Brain microvascular endothelial cell (primary cell): ENCODE data around the gene OTOG.

ENCODE experiments used
- DNase-seq: peaks from one replicate; pipeline ENCODE4 v3.0.0-alpha.2; 2020
- H3K27ac ChIP-seq: fragments of 250-450 bp; sonication (Bioruptor Pico); 2 replicates; pipeline ENCODE4 v1.5.1; 2020; ENCODE audit warnings: mild to moderate bottlenecking, moderate library complexity
- H3K27me3 ChIP-seq: fragments of 250-450 bp; sonication (Bioruptor Pico); replicated peaks from 2 replicates; pipeline ENCODE4 v1.5.1; 2020; ENCODE audit warnings: mild to moderate bottlenecking
- H3K36me3 ChIP-seq: fragments of 250-450 bp; sonication (Bioruptor Pico); replicated peaks from 2 replicates; pipeline ENCODE4 v1.5.1; 2020; ENCODE audit warnings: mild to moderate bottlenecking
- H3K4me3 ChIP-seq: 2 replicates; pipeline ENCODE4 v1.5.1; 2011; ENCODE audit warnings: low read depth, mild to moderate bottlenecking, control low read depth, low read length, moderate library complexity
- in situ Hi-C: cut with HindIII; loops from 2 replicates; pipeline ENCODE4 v1.10.0; 2017; ENCODE audit warnings: low sequenced_read_pairs, low pct_ligation_motif_present
- TF ChIP-seq, protein P1 (sequence below): IDR thresholded peaks from 2 replicates; pipeline ENCODE4 v1.5.1; 2011; ENCODE audit warnings: low read depth, mild to moderate bottlenecking, moderate library complexity, low read length, control low read depth, inconsistent platforms; ENCODE audit errors: missing control alignments

The OTOG gene

GRCh38 chr11:17637901-17638300, 90.8 kb downstream of the OTOG start:
- in situ Hi-C loops = no loop called here
- Histone ChIP-seq H3K4me3 (no peak overlapping the region), H3K27me3 (no peaks in the 10 kb centered on the region), H3K27ac (no peak overlapping the region), H3K36me3 (no peaks in the 10 kb centered on the region)
- TF ChIP-seq, protein P1, sequence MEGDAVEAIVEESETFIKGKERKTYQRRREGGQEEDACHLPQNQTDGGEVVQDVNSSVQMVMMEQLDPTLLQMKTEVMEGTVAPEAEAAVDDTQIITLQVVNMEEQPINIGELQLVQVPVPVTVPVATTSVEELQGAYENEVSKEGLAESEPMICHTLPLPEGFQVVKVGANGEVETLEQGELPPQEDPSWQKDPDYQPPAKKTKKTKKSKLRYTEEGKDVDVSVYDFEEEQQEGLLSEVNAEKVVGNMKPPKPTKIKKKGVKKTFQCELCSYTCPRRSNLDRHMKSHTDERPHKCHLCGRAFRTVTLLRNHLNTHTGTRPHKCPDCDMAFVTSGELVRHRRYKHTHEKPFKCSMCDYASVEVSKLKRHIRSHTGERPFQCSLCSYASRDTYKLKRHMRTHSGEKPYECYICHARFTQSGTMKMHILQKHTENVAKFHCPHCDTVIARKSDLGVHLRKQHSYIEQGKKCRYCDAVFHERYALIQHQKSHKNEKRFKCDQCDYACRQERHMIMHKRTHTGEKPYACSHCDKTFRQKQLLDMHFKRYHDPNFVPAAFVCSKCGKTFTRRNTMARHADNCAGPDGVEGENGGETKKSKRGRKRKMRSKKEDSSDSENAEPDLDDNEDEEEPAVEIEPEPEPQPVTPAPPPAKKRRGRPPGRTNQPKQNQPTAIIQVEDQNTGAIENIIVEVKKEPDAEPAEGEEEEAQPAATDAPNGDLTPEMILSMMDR = no peak
- no peak for DNase-seq

DNA sequence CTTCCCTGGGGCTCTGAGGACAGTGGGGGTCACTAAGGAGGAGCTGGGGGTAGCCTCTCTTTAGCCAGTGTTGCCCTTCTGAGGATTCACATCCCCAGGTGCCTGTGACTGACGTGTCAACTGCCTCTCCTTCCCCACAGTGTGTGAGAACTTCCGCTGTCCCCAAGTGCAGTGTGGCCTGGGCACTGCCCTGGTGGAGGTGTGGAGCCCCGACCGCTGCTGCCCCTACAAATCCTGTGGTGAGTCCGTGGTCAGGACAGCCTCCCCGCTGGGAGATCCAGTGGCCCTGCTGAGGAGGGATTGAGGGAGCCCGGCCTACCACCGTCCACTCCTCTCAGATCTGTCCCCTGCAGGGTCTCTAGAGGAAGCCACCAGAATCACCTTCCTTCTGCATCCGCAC, 91.3 kb downstream of the OTOG start:
- Histone ChIP-seq H3K4me3 (no peak overlapping the region), H3K27me3 (no peaks in the 10 kb centered on the region), H3K27ac (no peak overlapping the region), H3K36me3 (no peaks in the 10 kb centered on the region)
- in situ Hi-C loops = no loop called here
- TF ChIP-seq, protein P1 = no peak
- no peak for DNase-seq

GRCh38 chr11:17639091-17639490, 92.0 kb downstream of the OTOG start:
- Histone ChIP-seq H3K36me3 (no peaks in the 10 kb centered on the region), H3K27me3 (no peaks in the 10 kb centered on the region)
- in situ Hi-C loops = no loop called here

GRCh38 chr11:17639781-17640180, 92.7 kb downstream of the OTOG start:
- no peaks in the 10 kb centered on the region for H3K27me3 ChIP-seq
- no peaks in the 10 kb centered on the region for H3K36me3 ChIP-seq
- in situ Hi-C loops = no loop called here
- TF ChIP-seq, protein P1 = no peak
- no peak overlapping the region for H3K27ac ChIP-seq
- no peak for DNase-seq
- no peak overlapping the region for H3K4me3 ChIP-seq

More at GRCh38 chr11:17639091-17639490, 92.0 kb downstream of the OTOG start:
- Histone ChIP-seq H3K27ac (no peak overlapping the region), H3K4me3 (no peak overlapping the region)
- no peak for DNase-seq
- TF ChIP-seq, protein P1 = no peak

- in situ Hi-C loops = no loop called here
Observed at GRCh38 chr11:17640493-17641164, 93.6 kb downstream of the OTOG start.

More at GRCh38 chr11:17640493-17641164, 93.6 kb downstream of the OTOG start:
- no peaks in the 10 kb centered on the region for H3K36me3 ChIP-seq
- H3K27me3 ChIP-seq = no peaks in the 10 kb centered on the region
- H3K27ac ChIP-seq = no peak overlapping the region
- TF ChIP-seq, protein P1 = no peak
- no peak overlapping the region for H3K4me3 ChIP-seq
- DNase-seq = no peak
